Lower leg skin (tissue), 3 donors: Measurements from ENCODE around the gene EDC3.

Experiments
- CTCF ChIP-seq, 3 donors: fragments of 450-650 bp; IDR thresholded peaks; one replicate each; pipeline ENCODE4 v1.5.1; 2016; ENCODE audit warnings: antibody characterized with exemption in 3 of 3, mild to moderate bottlenecking in 3 of 3, moderate library complexity in 2 of 3
- POLR2A ChIP-seq, 2 donors: fragments of 450-650 bp; IDR thresholded peaks; one replicate each; pipeline ENCODE4 v1.6.1; 2016 to 2017; ENCODE audit warnings: antibody characterized with exemption in 2 of 2, mild to moderate bottlenecking in 1 of 2, moderate library complexity in 1 of 2

DNA sequence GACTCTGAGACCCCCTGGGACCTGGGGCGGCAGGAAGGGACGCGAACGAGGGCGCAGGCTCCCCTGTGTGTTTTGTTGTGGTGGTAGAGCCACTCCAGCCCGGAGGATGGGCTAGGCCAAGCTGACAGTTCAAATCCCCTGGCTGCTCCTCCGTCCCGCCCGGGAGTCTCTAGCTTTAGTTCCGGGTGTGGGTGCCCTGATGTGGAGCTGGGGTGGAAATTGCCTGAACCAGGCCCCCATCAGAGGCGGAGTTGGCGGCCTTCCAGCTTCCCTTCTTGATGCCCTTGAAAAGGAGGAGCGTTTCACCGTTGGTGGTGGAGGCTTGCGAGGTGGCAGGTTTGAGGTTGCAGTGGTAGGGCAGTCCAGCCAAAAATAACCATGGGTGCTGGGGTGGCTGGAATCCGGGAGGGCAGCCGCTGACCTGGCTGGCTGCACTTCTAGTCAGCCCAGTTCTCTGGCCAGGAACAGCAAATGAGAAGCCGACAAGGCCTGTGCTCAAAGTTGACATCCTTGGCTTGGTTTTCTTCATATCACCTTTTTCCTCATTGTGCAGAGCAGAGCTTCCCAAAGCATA, 79.4 kb downstream of the EDC3 start:
- TF ChIP-seq CTCF (IDR thresholded peaks at IDR 0.05), result no peak
- no peak for TF ChIP-seq POLR2A (IDR thresholded peaks at IDR 0.05)
